ENCODE data around the gene CNDP1.

Gene CNDP1

GRCh38 chr18:74623047-74623816, 88.9 kb downstream of the CNDP1 start:
- TF ChIP-seq SIN3A (IDR thresholded peaks at IDR 0.05; ENCODE audit: borderline replicate concordance, insufficient read depth, low read length) = no peak
- TF ChIP-seq FOXP2 (optimal IDR thresholded peaks at IDR 0.05; ENCODE audit: borderline replicate concordance, extremely low read depth, extremely low read length, insufficient read depth) = no peak
- TF ChIP-seq, protein P1, sequence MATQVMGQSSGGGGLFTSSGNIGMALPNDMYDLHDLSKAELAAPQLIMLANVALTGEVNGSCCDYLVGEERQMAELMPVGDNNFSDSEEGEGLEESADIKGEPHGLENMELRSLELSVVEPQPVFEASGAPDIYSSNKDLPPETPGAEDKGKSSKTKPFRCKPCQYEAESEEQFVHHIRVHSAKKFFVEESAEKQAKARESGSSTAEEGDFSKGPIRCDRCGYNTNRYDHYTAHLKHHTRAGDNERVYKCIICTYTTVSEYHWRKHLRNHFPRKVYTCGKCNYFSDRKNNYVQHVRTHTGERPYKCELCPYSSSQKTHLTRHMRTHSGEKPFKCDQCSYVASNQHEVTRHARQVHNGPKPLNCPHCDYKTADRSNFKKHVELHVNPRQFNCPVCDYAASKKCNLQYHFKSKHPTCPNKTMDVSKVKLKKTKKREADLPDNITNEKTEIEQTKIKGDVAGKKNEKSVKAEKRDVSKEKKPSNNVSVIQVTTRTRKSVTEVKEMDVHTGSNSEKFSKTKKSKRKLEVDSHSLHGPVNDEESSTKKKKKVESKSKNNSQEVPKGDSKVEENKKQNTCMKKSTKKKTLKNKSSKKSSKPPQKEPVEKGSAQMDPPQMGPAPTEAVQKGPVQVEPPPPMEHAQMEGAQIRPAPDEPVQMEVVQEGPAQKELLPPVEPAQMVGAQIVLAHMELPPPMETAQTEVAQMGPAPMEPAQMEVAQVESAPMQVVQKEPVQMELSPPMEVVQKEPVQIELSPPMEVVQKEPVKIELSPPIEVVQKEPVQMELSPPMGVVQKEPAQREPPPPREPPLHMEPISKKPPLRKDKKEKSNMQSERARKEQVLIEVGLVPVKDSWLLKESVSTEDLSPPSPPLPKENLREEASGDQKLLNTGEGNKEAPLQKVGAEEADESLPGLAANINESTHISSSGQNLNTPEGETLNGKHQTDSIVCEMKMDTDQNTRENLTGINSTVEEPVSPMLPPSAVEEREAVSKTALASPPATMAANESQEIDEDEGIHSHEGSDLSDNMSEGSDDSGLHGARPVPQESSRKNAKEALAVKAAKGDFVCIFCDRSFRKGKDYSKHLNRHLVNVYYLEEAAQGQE (IDR thresholded peaks at IDR 0.05; ENCODE audit: insufficient read depth in 1 of 2, low read depth in 2 of 2, low read length in 2 of 2) = no peak
- TF ChIP-seq TAF1 (IDR thresholded peaks at IDR 0.05; ENCODE audit: borderline replicate concordance, insufficient read depth, low read length) = no peak
- TF ChIP-seq POLR2AphosphoS5 (IDR thresholded peaks at IDR 0.05; ENCODE audit: low read depth, low read length) = no peak

GRCh38 chr18:74624466-74624865, 90.2 kb downstream of the CNDP1 start:
- no peak for TF ChIP-seq FOXP2 (optimal IDR thresholded peaks at IDR 0.05; ENCODE audit: borderline replicate concordance, extremely low read depth, extremely low read length, insufficient read depth)
- no peak for TF ChIP-seq POLR2AphosphoS5 (IDR thresholded peaks at IDR 0.05; ENCODE audit: low read depth, low read length)
- TF ChIP-seq TAF1 (IDR thresholded peaks at IDR 0.05; ENCODE audit: borderline replicate concordance, insufficient read depth, low read length) = no peak
- no peak for TF ChIP-seq SIN3A (IDR thresholded peaks at IDR 0.05; ENCODE audit: borderline replicate concordance, insufficient read depth, low read length)
- TF ChIP-seq, protein P1 (IDR thresholded peaks at IDR 0.05; ENCODE audit: insufficient read depth in 1 of 2, low read depth in 2 of 2, low read length in 2 of 2) = no peak

- no peak for TF ChIP-seq TAF1 (IDR thresholded peaks at IDR 0.05; ENCODE audit: borderline replicate concordance, insufficient read depth, low read length)
- TF ChIP-seq POLR2AphosphoS5 (IDR thresholded peaks at IDR 0.05; ENCODE audit: low read depth, low read length) = no peak
- TF ChIP-seq, protein P1 (IDR thresholded peaks at IDR 0.05; ENCODE audit: insufficient read depth in 1 of 2, low read depth in 2 of 2, low read length in 2 of 2) = no peak
- TF ChIP-seq SIN3A (IDR thresholded peaks at IDR 0.05; ENCODE audit: borderline replicate concordance, insufficient read depth, low read length) = no peak
- TF ChIP-seq FOXP2 (optimal IDR thresholded peaks at IDR 0.05; ENCODE audit: borderline replicate concordance, extremely low read depth, extremely low read length, insufficient read depth) = no peak
These were observed 90.9 kb downstream of the CNDP1 start for GRCh38 chr18:74625157-74625556.

DNA sequence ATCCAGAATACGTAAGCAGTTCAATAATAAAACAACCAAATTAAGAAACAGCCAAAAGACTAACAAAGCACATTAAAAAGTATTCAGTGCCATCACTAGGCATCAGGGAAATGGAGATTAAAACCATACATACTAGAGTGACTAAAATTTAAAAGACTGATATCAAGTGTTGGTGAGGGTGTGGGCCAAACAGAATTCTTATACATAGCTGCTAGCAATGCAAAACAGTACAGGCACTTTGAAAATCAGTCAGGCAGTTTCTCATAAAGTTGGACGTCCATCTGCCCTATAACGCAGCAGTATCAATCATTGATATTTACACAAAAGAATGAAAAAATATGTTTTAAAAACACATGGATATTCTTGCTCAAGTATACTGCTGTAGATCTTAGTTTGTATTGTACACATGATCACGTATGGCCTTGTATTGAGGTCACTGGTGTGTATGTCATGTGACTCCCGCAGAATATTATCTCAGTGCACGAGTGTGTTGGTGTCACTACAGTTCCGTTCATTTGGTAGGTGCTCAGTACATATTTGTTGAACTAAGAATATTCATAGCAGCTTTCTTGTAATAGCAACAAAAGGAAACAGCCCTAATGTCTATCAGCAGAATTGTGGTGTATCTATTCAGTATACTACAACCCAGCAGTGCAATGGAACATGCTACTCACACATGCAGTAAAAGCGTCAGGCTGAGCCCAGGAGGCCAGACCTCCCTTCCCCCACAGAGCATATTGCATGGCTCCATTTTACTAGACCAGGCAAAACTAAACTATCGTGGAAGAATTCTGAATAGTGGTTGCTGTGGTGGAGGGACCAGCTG, 92.0 kb downstream of the CNDP1 start:
- no peak for TF ChIP-seq POLR2AphosphoS5 (IDR thresholded peaks at IDR 0.05; ENCODE audit: low read depth, low read length)
- TF ChIP-seq, protein P1 (IDR thresholded peaks at IDR 0.05; ENCODE audit: insufficient read depth in 1 of 2, low read depth in 2 of 2, low read length in 2 of 2) = no peak
- TF ChIP-seq SIN3A (IDR thresholded peaks at IDR 0.05; ENCODE audit: borderline replicate concordance, insufficient read depth, low read length) = no peak
- no peak for TF ChIP-seq TAF1 (IDR thresholded peaks at IDR 0.05; ENCODE audit: borderline replicate concordance, insufficient read depth, low read length)
- no peak for TF ChIP-seq FOXP2 (optimal IDR thresholded peaks at IDR 0.05; ENCODE audit: borderline replicate concordance, extremely low read depth, extremely low read length, insufficient read depth)

All from PFSK-1 (cell line).